ENCODE data around the gene HYCC2. TPM values are rescaled to one million over a fixed set of nuclear protein-coding genes. Genes with fewer than 3 reads are reported as not detected.

HYCC2 gene
- total RNA-seq, 2 donors from 2014 or later = 31.5 to 38.0 TPM

Other genes starting within 250 kb of the HYCC2 start
- gene CLK1, start 207.0 kb downstream of the HYCC2 start, total RNA-seq = 100 to 1,000 TPM; 161 to 178 TPM
- 10 to 100 TPM; 72.5 to 84.6 TPM for gene PPIL3, start 182.6 kb downstream of the HYCC2 start, total RNA-seq
- gene NIF3L1, start 182.3 kb downstream of the HYCC2 start, total RNA-seq = 10 to 100 TPM; 40.0 to 44.9 TPM
- gene ORC2, start 108.0 kb downstream of the HYCC2 start, total RNA-seq = 10 to 100 TPM; 56.9 to 60.2 TPM
- gene NDUFB3, start 330 bp upstream of the HYCC2 start, total RNA-seq = 10 to 100 TPM; 52.9 to 59.8 TPM
- 100 to 1,000 TPM; 232 to 385 TPM for gene CFLAR, start 44.5 kb upstream of the HYCC2 start, total RNA-seq
- gene CASP10, start 111.5 kb upstream of the HYCC2 start, total RNA-seq = 10 to 100 TPM; 15.7 to 17.4 TPM
- 10 to 100 TPM; 45.0 to 78.7 TPM for gene CASP8, start 188.9 kb upstream of the HYCC2 start, total RNA-seq